ENCODE measurements around the gene PLPPR3. TPM values are rescaled to one million over a fixed set of nuclear protein-coding genes. Genes with fewer than 3 reads are reported as not detected.
"Not testable (repeated sequence)": the region's sequence is repeated elsewhere in the genome, so short reads cannot be mapped to it uniquely, and the experiment has no call there.

The PLPPR3 gene
- total RNA-seq, 1 donor = 0.36 TPM

- TF ChIP-seq CTCF (IDR thresholded peaks at IDR 0.05; ENCODE audit: extremely low read depth, low read depth, low read length) = no peak
- no peaks in the 10 kb centered on the region for H3K79me2 ChIP-seq (ENCODE audit: insufficient read depth, low read length)
- no peaks in the 10 kb centered on the region for H3K9me3 ChIP-seq (ENCODE audit: low read depth, low read length)
- H3K36me3 ChIP-seq (ENCODE audit: insufficient read depth, low read length) = no peaks in the 10 kb centered on the region
- no peak overlapping the region for H3K4me3 ChIP-seq (ENCODE audit: insufficient read depth, low read length)
- peaks cover 35% of the 10 kb centered on the region for H3K27me3 ChIP-seq (ENCODE audit: insufficient read depth, low read length)
- no peak overlapping the region for H3K27ac ChIP-seq (ENCODE audit: low read depth, low read length)
- no peaks in the 10 kb centered on the region for H4K20me1 ChIP-seq (ENCODE audit: insufficient read depth, low read length)
- DNase-seq (ENCODE audit: insufficient read length, low spot score, missing footprints) = no peak
- H3K4me1 ChIP-seq (ENCODE audit: insufficient read depth, low read length) = peaks cover 3% of the 10 kb centered on the region
- no peak overlapping the region for H3K4me2 ChIP-seq (ENCODE audit: insufficient read depth, low read length)
- no peak overlapping the region for H2AFZ ChIP-seq (ENCODE audit: low read length)
These were observed 21.6 kb upstream of the PLPPR3 start for GRCh38 chr19:843180-843835.

- peaks cover 29% of the 10 kb centered on the region for H3K27me3 ChIP-seq (ENCODE audit: insufficient read depth, low read length)
- H3K4me3 ChIP-seq (ENCODE audit: insufficient read depth, low read length); DNase-seq (ENCODE audit: insufficient read length, low spot score, missing footprints); H3K27ac ChIP-seq (ENCODE audit: low read depth, low read length); H3K4me2 ChIP-seq (ENCODE audit: insufficient read depth, low read length); H2AFZ ChIP-seq (ENCODE audit: low read length); H3K4me1 ChIP-seq (ENCODE audit: insufficient read depth, low read length); H3K79me2 ChIP-seq (ENCODE audit: insufficient read depth, low read length); H3K9me3 ChIP-seq (ENCODE audit: low read depth, low read length); H4K20me1 ChIP-seq (ENCODE audit: insufficient read depth, low read length); H3K36me3 ChIP-seq (ENCODE audit: insufficient read depth, low read length): not testable (repeated sequence)
These were observed 21.0 kb upstream of the PLPPR3 start for GRCh38 chr19:842802-843179.

- Histone ChIP-seq H3K36me3 (ENCODE audit: insufficient read depth, low read length) (no peaks in the 10 kb centered on the region), H3K4me2 (ENCODE audit: insufficient read depth, low read length) (no peak within 1 kb of the TSS), H4K20me1 (ENCODE audit: insufficient read depth, low read length) (no peaks in the 10 kb centered on the region), H3K4me1 (ENCODE audit: insufficient read depth, low read length) (no peaks in the 10 kb centered on the region), H3K4me3 (ENCODE audit: insufficient read depth, low read length) (no peak within 1 kb of the TSS), H3K27me3 (ENCODE audit: insufficient read depth, low read length) (peaks cover 14% of the 10 kb centered on the region), H3K79me2 (ENCODE audit: insufficient read depth, low read length) (no peaks in the 10 kb centered on the region), H3K27ac (ENCODE audit: low read depth, low read length) (no peak within 1 kb of the TSS), H2AFZ (ENCODE audit: low read length) (no peak within 1 kb of the TSS), H3K9me3 (ENCODE audit: low read depth, low read length) (no peaks in the 10 kb centered on the region)
- DNase-seq (ENCODE audit: insufficient read length, low spot score, missing footprints) = no peak
- TF ChIP-seq CTCF (IDR thresholded peaks at IDR 0.05; ENCODE audit: extremely low read depth, low read depth, low read length) = no peak
These were observed 18.9 kb upstream of the PLPPR3 start, which contains the start of gene PRTN3 for GRCh38 chr19:840519-841206. TSS of gene PRTN3 (plus strand) at chr19:840999. CDS start at chr19:841009, 10 bp downstream.

- Histone ChIP-seq H3K4me3 (ENCODE audit: insufficient read depth, low read length) (no peak overlapping the region), H2AFZ (ENCODE audit: low read length) (no peak overlapping the region), H3K79me2 (ENCODE audit: insufficient read depth, low read length) (no peaks in the 10 kb centered on the region), H3K4me2 (ENCODE audit: insufficient read depth, low read length) (no peak overlapping the region), H3K9me3 (ENCODE audit: low read depth, low read length) (no peaks in the 10 kb centered on the region), H3K27ac (ENCODE audit: low read depth, low read length) (no peak overlapping the region), H3K4me1 (ENCODE audit: insufficient read depth, low read length) (no peaks in the 10 kb centered on the region), H3K27me3 (ENCODE audit: insufficient read depth, low read length) (peaks cover 2% of the 10 kb centered on the region), H3K36me3 (ENCODE audit: insufficient read depth, low read length) (no peaks in the 10 kb centered on the region), H4K20me1 (ENCODE audit: insufficient read depth, low read length) (no peaks in the 10 kb centered on the region)
- DNase-seq (ENCODE audit: insufficient read length, low spot score, missing footprints) = peak; percentile 80
- TF ChIP-seq CTCF (IDR thresholded peaks at IDR 0.05; ENCODE audit: extremely low read depth, low read depth, low read length) = no peak
These were observed 13.6 kb upstream of the PLPPR3 start for GRCh38 chr19:835210-835810.
